EL (cell line): ENCODE data around the gene AFF3.
"Not testable (repeated sequence)": the region's sequence is repeated elsewhere in the genome, so short reads cannot be mapped to it uniquely, and the experiment has no call there.

ENCODE experiments used
- DNase-seq: peaks from one replicate; pipeline ENCODE4 v3.0.0-alpha.2; 2016

The AFF3 gene

GRCh38 chr2:100104718-100105677 is 37.4 kb downstream of the AFF3 start:
- peak; percentile 43 for DNase-seq

GRCh38 chr2:100104265-100104664 is 38.1 kb downstream of the AFF3 start:
- DNase-seq = peak; percentile 16

GRCh38 chr2:100103527-100104252 is 38.7 kb downstream of the AFF3 start:
- not testable (repeated sequence) for DNase-seq

GRCh38 chr2:100102466-100103180 is 39.8 kb downstream of the AFF3 start:
- not testable (repeated sequence) for DNase-seq

- DNase-seq = not testable (repeated sequence)
These were observed 43.5 kb downstream of the AFF3 start for GRCh38 chr2:100098855-100099254.

- not testable (repeated sequence) for DNase-seq
These were observed 44.6 kb downstream of the AFF3 start for GRCh38 chr2:100097611-100098294.

GRCh38 chr2:100095845-100096244 is 46.5 kb downstream of the AFF3 start:
- not testable (repeated sequence) for DNase-seq

- DNase-seq = not testable (repeated sequence)
These were observed 50.6 kb downstream of the AFF3 start for GRCh38 chr2:100091807-100092206.

GRCh38 chr2:100085744-100086143 is 56.6 kb downstream of the AFF3 start:
- DNase-seq = not testable (repeated sequence)

- DNase-seq = peak; percentile 38
These were observed 58.8 kb downstream of the AFF3 start for GRCh38 chr2:100083421-100084216.

GRCh38 chr2:100082302-100082978 is 60.0 kb downstream of the AFF3 start:
- not testable (repeated sequence) for DNase-seq

GRCh38 chr2:100077935-100078334 is 64.5 kb downstream of the AFF3 start:
- DNase-seq = no peak

GRCh38 chr2:100077456-100077855 is 64.9 kb downstream of the AFF3 start:
- DNase-seq = no peak

- no peak for DNase-seq
These were observed 66.9 kb downstream of the AFF3 start for GRCh38 chr2:100075532-100075931.

- no peak for DNase-seq
These were observed 69.3 kb downstream of the AFF3 start for GRCh38 chr2:100073110-100073509.

- DNase-seq = no peak
These were observed 69.9 kb downstream of the AFF3 start for GRCh38 chr2:100072503-100072902.

GRCh38 chr2:100071335-100072043 is 70.9 kb downstream of the AFF3 start:
- DNase-seq = no peak

- no peak for DNase-seq
These were observed 72.3 kb downstream of the AFF3 start for GRCh38 chr2:100070078-100070477.

GRCh38 chr2:100068395-100068794 is 74.0 kb downstream of the AFF3 start:
- DNase-seq = no peak

- no peak for DNase-seq
These were observed 74.6 kb downstream of the AFF3 start for GRCh38 chr2:100067784-100068183.
